NCI-H2171 (cell line): ENCODE data around the gene LPGAT1.
"Not testable (repeated sequence)": the region's sequence is repeated elsewhere in the genome, so short reads cannot be mapped to it uniquely, and the experiment has no call there.

Experiments used
- DNase-seq: peaks from one replicate; lab custom pipeline; 2025; lab: John Stamatoyannopoulos, UW

The LPGAT1 gene, protein sequence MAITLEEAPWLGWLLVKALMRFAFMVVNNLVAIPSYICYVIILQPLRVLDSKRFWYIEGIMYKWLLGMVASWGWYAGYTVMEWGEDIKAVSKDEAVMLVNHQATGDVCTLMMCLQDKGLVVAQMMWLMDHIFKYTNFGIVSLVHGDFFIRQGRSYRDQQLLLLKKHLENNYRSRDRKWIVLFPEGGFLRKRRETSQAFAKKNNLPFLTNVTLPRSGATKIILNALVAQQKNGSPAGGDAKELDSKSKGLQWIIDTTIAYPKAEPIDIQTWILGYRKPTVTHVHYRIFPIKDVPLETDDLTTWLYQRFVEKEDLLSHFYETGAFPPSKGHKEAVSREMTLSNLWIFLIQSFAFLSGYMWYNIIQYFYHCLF

DNA sequence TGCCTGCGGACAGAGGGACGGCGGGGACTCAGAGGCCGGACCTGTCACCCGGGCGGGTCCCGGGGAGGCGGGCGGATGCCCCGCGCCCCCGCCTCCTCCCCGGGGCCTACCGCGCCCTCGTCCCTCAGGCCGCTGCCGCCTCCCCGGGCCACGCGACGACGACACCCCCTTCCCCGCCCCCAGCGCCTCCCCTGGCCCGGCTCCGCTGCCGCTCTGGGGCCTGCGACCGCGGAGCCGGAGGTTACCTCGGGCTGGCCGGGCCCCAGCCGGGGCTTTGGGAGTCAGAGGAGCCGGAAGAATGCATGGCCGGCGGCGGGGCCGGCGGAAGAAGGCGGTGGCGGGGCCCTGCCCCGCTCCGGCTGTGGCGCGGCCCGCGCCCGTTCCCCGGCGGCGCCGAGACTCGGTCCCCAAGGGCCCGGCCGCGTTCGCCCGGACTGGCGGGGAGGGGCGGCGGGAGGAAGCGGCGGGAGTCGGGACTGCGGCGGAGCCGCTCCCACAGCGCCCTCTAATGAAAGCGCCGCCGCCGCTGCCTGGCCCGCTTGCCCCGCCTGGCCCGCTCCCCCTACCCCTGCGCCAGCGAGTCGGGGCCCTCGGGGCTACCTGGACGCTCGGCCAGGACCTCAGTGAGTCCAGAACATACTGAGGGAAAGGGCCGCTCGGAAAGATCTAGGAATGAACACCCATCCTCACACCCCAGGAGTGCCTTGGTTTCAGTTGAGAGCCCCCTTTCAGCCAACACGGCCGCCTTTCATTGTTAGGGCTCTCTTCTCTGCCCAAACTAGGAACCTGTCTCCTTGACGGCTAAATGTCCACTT, at the start of gene LPGAT1:
Gene LPGAT1 (minus strand): TSS at position 436 of the 815 bp plus-strand sequence. CDS start 1,467 bp downstream, outside the sequence.
- peak; percentile 72 for DNase-seq

DNA sequence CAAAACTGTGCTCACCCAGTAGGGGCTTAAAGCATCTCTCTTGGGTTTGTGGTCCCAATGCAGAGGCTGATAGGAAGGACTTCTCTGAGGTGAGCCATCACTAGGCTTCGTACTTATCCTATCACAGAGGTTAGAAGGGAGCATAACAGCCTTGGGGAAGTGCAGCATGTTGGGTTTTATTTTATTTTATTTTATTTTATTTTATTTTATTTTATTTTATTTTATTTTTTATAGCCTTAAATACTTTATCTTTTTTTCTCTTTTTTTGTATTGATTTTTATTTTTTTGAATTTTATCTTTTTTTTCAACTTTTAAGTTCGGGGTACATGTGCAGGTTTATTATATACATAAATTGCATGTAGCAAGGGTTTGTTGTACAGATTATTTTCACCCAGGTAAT, 48.9 kb upstream of the LPGAT1 start:
- DNase-seq = no peak

DNA sequence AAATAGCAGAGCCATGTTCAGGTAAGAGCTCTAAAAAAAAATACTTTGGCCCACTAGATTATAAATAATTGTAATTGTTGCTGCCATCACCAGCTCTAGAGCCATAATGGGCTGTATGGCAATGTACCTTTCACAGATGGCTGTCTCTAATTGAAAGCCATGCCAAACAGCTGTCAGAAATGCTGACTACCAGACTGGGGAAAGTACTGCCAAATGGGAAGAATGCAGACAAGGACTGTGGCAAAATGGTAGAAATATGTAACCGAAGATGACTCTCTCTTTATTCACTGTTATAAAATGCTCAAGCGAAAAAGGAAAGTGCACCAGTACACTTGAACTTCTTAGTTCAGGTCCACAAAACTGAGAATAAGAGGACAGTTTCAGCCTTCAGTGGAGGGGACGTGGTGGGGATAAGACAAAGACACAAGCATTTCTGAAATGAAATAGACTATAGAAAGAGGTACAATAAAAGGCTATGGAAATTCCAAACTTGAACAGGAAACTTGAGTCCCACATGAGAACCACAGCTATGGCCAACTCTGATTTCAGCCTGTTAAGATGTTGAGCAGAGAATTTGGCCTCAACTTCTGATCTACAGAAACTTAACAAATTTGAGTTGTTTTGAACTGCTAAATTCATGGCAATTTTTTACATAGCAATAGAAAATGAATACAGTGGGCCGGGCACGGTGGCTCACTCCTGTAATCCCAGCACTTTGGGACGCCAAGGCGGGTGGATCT, 46.5 kb upstream of the LPGAT1 start:
- peak; percentile 57 for DNase-seq

DNA sequence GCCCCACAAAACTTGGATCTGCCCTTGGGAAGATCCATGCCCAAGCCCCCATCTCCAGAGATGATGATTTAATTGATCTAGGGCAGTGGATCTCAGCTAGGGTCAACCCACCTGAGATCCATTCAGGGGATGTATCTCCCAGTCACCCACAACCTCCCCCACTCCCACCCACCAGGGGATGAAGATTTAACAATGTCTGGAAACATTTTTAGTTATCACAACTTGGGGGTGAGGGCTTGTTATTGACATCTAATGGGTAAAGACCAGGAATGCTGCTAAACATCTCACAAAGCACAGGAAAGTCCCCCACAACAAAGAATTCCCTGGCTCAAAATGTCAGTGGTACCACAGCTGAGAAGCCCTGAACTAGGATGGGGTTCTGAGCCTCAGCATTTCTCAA, 45.0 kb upstream of the LPGAT1 start:
- no peak for DNase-seq

DNA sequence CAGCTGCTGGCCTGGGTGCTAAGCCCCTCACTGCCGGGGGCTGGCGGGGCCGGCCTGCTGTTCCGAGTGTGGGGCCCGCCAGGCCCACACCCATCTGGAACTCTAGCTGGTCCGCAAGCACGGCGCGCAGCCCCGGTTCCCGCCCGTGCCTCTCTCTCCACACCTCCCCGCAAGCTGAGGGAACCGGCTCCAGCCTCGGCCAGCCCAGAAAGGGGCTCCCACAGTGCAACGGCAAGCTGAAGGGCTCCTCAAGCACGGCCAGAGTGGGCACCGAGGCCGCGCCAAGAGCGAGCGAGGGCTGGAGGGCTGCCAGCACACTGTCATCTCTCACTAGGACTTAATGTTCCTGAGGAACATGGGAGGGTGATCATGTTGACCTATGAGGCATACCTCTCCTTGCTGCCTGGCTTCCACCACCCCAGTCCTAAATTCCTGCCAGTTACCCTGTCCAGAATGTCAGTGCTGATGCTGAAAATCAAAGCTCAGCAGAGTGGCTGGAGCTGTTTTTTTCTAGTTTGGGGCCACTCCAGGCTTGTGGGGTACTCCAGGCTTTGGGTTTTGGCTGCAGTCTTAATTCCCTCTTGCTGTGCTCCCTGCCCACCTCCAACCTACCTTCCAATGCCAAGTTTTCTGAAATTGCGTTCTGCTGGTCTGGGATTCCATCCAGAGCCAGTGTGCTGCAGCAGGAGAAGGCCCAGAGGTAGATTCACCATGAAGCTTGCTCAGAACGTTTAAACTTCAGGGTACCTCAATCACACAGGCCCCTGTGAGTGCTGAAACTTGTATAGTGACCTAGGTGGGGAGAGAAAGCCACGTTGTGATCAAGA, 44.2 kb upstream of the LPGAT1 start:
- DNase-seq = no peak

DNA sequence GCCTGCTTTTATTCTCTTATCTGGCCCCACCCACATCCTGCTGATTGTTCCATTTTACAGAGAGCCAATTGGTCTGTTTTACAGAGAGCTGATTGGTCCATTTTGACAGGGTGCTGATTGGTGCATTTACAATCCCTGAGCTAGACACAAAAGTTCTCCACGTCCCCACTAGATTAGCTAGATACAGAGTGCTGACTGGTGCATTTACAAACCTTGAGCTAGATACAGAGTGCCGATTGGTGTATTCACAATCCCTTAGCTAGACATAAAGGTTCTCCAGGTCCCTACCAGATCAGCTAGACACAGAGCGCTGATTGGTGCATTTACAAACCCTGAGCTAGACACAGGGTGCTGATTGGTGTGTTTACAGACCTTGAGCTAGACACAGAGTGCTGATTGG, 43.2 kb upstream of the LPGAT1 start:
- DNase-seq = not testable (repeated sequence)

DNA sequence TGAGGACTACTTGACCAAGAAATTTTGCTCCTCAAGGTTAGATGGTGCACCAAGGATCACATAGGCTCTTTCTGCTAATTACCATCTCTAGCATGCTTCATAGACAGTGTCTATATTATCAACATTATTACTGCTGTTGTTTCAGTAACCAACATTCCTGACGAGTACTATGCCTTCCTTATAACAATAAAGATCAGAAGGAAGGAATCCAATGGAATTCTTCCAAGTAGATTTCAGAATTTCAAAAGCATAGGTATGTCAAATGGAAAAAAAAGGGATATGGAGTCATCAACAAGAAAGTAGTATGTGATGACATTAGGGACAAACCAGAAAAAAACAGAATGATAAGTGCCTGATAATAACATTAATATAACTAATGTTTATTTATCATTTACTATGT, 39.6 kb upstream of the LPGAT1 start:
- no peak for DNase-seq

DNA sequence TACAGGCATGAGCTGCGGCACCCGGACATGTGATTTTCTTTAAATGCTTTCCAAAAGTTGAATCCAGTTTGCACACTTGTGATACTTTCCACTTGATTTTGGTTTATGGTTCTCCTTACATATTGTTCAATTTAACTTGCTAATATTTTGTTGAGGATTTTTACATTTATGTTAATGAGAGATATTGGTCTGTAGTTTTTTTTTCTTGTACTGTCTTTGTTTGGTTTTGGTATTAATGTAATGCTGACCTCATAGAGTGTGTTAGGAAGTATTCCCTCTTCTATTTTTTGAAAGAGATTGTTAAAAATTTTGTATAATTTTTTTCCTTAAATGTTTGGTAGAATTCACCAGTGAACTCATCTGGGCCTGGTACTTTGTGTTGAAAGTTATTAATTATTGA, 34.6 kb upstream of the LPGAT1 start:
- DNase-seq = no peak

DNA sequence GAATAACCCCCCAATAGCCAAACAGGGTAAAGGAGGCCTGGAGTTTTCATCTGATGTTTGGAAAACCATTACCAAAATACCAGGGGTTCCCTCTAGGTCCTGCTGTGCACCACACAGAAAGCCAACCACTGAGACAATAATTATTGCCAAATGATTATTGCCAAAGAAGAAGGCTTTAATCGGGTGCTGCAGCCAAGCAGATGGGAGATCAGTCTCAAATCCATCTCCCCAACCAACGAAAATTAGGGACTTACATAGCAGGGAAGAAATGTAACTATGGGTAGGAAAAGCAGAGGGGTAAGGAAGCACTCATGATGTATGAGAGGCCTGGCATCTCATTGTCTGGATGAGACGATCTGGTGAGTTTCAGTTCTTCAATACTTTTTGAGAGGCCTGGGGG, 28.8 kb upstream of the LPGAT1 start:
- DNase-seq = no peak

DNA sequence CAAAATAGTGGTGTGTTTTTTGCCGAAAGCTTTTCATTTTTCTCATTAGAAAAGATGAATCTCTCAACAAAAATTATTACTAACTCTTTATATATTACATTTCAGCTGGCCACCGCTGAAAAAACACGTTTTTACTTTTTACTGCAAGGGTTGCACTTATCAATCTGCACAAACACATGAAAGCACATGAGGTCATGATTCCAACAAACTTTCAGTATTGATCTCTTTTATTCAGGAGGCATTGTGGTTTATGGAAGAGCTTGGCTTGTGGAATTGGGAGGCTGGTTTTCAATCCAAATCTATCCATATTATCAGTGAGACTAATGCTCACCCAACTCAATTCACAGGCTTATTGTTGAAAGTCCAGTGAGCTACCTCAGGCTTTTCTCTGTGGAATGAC, 20.6 kb upstream of the LPGAT1 start:
- no peak for DNase-seq

DNA sequence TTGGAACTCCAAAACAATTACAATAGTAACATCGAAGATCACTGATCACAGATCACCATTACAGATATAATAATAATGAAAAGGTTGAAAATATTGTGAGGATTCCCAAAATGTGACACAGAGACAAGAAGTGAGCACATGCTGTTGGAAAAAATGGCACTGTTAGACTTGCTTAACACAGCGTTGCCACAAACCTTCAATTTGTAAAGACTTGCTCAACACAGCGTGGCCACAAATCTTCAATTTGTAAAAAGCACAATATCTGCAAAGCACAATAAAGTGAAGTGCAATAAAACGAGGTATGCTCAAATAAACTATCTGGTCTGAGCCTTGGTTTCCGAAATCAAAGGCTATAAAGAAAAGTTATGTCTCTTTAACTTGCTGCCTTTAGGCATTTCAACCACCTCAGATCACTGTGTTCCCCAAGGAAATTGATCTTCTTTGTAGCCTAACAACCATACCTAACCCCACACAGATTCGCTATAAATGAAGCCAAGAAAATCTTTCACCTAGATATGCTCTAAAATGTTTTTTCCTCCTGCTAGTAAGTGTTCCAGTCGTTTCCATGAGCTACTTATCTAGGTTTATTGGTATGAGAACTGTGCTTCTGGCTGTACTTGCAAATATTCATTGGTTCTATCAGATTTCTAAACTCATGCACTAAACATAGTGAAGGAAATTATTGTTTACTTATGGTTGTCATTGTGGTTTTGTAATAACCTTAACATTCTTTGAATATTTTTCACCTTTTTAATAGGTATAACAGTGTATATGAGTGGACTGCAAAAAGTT, 13.1 kb upstream of the LPGAT1 start:
- DNase-seq = no peak

DNA sequence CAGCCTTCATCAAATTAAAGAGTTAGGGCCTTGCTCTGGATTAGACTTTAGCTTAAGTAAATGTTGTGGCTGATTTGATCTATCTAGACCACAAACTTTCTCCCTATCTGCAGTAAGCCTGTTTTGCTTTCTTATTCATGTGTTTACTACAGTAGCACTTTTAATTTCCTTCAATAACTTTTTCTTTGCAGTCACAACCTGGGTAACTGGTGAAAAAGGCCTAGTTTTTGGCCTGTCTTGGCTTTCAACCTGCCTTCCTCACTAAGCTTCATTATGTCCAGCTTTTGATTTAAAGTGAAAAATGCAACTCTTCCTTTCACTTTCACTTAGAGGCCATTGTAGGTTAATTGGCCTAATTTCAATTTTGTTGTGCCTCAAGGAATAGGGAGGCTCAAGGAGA, 12.5 kb upstream of the LPGAT1 start:
- DNase-seq = no peak

DNA sequence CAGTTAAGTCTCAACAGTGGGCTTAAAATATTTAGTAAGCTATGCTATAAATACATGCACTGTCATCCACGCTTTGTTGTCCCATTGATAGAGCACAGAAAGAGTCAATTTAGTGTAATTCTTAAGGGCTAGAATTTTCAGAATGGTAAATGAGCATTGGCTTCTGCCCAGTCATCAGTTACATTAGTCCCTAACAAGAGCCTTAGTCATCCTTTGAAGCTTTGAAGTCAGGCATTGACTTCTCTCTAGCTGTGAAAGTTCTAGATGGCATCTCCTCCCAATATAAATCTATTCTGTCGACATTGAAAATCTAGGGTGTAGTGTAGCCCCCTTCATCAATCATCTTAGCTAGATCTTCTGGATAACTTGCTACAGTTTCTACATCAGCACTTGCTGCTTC, 12.0 kb upstream of the LPGAT1 start:
- DNase-seq = no peak

DNA sequence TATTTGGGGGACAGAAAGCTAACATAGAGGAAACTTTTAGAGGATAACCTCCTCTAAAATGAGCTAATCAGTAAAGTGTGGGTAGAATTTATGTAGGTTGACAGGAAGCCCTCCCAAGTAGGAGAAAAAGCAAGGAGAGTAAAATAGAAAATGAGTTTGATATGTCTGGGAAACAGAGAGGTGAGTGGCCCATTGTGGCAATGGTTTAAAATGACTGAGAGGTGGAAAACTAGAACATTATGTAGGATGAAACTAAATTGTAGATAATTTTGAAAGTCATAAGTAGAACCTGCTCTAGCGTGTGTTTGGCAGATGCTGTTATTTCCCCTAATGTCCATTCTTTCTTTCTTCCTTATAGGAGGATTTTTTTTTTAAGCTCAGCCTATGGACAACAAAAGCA, 8.5 kb upstream of the LPGAT1 start:
- DNase-seq = no peak

DNA sequence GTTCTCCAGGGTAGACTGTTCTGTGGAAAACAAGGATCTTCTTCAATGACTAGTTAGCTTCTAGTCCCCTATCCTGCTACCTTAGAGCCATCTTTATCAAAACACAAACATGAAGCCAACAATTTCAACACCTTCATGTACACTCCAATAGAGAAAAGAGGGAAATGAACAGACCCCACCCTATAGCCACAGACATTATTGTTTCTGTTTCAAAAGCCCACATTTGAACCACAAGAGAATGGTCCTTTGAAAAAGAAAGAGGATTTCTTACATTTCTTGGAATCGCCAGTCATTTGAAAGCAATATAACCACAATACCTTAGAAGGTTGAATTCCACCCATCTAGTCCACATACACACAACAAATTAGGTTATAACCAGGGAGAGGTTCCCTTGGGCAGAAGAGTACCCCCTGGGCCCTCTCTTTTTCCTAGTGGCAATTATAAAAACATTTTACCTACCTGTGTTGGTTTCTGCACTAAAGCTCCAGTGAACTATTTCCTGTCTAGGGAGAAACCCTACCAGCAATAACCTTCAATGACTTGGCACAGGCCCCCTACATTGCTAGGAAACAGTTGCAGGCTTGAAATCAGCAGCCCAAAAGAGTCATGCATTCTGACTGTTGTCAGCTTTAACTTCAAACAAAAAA, 2.7 kb upstream of the LPGAT1 start:
- DNase-seq = no peak

DNA sequence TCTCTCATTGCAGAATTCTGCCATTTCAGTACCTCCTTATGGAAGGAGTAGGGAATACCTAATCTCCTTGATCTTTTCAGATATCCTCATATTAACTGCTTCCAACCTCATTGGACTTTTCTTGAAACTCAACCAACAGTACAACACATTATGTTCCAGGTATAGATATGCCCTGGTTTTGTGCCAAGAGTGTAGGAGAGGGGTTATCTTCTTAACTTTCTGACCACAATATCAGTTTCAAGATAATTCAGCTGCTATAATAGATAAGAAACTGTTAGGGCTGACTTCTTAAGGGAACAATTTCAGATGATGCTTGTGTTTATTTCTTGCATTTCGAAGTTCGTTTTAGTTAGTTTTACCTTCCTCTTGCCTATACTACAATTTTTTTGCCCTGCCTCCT, 2.1 kb upstream of the LPGAT1 start:
- DNase-seq = no peak

DNA sequence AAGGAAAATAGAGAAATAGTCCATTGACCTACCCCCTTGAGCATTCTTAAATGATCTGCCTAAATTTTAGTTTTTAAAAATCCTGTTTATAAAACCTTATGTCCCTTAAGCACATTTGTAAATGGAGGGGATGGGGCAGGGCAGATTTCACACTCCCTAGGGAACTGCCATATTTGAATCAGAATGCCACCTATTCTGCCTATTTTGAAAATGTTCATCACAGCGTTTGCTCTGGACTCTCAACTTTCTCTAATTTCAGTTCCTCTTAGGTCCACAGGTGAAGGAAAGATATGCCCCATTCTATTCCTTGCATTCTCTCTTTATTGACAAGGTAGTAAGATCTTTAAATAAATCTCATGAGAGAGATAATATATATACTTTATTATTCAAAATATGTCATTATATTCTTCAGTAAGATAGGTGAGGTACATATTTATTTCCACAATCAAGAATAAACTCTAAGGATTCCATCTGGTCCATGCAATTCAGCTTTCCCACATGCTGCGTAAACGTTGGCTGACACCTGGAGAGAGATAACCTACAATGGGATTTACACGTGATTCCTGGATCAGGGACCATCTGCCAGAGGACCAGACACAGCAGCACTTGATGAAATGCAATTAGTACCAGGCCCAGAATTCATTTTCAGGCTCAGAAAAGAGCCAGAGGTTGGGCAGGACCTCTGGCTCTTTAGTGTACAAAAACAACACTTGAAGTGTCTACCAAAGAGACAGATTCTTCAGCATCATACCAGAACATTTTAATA, 1.2 kb upstream of the LPGAT1 start:
- peak; percentile 81 for DNase-seq

DNA sequence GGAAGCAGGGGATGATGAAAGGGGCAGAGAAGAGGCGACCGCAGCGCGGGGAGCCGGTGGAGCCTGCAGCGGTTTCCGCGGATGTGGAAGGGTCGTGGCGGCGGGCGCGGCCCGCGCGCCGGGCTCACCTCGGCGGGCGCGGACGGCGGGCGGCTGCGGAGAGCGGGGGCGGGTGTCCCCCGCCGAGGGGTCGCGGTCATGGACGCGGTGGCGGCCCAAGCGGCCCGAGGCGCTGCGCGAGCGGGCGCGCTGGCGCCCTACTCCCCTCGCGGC, 572 bp downstream of the LPGAT1 start:
- DNase-seq = no peak

DNA sequence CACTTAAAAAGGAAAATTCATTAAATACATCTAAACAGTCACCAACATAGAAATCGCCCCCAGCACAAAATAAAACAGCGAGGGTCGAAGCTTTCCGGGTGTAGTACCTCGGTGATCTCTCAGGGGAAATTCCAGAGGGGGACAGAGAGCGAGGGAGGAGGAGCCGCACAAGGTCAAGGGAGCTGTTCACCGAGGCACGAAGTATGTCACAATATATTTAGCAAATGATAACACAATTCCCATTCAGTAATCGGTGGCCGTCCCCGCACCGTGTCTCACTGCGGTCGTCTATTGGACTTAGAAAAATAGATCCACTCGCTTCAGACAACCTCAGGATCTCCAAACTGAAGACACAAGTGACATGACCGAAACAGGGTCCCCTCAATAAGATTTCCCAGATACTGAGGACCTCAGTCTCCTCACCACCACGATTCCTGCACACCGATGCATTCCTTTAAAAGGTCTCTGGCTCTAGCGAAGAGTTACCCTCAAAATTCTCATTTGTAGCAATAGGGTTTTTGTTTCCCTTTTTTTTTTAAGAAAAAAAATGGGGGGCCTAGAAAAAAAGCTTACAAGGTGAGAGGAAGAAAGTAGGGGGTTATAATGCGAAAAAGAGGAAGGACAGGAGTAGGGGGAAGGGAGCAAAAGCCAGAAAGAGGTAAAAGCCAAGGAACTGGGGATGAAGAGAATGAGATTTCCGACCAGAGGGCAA, 1.1 kb downstream of the LPGAT1 start:
- DNase-seq = peak; percentile 43
